Stimulated activated CD4-positive, alpha-beta T cell treated with anti-CD3 and anti-CD28 coated beads, TNF-alpha, amount 100 ng/mL, for 24 hours (primary cell): ENCODE measurements around the gene YIPF2.

Source experiments
- DNase-seq, 3 experiments: peaks; one replicate each; pipeline ENCODE4 v3.0.0-alpha.2; 2020; ENCODE audit warnings: low read depth in 3 of 3

YIPF2 gene

GRCh38 chr19:10876459-10877240, 51.8 kb downstream of the YIPF2 start:
- DNase-seq = no peak

DNA sequence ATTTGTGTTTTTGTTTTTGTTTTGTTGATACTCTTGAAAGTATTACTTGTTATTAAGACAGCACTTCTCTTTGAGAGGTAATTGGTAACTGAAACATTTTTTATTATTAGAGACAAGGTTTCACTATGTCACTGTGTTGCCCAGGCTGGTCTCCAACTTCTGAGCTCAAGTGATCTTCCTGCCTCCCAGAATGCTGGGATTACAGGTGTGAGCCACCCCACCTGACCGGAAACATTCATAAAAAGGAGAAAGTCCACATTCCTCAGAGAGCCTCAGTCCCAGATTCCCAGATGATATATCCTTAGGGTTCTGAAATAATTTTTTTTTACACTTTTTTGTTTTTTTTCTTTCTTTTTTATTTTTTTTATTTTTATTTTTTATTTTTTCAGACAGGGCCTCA, 54.4 kb downstream of the YIPF2 start:
- DNase-seq = no peak

GRCh38 chr19:10872546-10873107, 55.8 kb downstream of the YIPF2 start:
- DNase-seq = peak in 1 of 3 experiments; percentile 40
